Peyer's patch (tissue), 4 donors: ENCODE measurements around the gene RYR1.

Experiments used
- CTCF ChIP-seq, 6 experiments: fragments of 450-650 bp in 4 of 6; fragments of 200-600 bp in 2 of 6; sonication (generic) in 1 of 6; IDR thresholded peaks; one replicate each; pipeline ENCODE4 v1.5.1; 2017 to 2019; ENCODE audit warnings: antibody characterized with exemption in 6 of 6, mild to moderate bottlenecking in 3 of 6, moderate library complexity in 1 of 6
- POLR2A ChIP-seq, 2 donors: fragments of 450-650 bp; IDR thresholded peaks; one replicate each; pipeline ENCODE4 v1.5.1; 2017; ENCODE audit warnings: antibody characterized with exemption in 2 of 2, mild to moderate bottlenecking in 2 of 2, moderate library complexity in 2 of 2

GRCh38 chr19:38592940-38593339, 159.4 kb downstream of the RYR1 start:
- TF ChIP-seq CTCF (IDR thresholded peaks at IDR 0.05) = no peak
- TF ChIP-seq POLR2A (IDR thresholded peaks at IDR 0.05) = no peak
